ENCODE results near the gene DNAJC7.

DNA sequence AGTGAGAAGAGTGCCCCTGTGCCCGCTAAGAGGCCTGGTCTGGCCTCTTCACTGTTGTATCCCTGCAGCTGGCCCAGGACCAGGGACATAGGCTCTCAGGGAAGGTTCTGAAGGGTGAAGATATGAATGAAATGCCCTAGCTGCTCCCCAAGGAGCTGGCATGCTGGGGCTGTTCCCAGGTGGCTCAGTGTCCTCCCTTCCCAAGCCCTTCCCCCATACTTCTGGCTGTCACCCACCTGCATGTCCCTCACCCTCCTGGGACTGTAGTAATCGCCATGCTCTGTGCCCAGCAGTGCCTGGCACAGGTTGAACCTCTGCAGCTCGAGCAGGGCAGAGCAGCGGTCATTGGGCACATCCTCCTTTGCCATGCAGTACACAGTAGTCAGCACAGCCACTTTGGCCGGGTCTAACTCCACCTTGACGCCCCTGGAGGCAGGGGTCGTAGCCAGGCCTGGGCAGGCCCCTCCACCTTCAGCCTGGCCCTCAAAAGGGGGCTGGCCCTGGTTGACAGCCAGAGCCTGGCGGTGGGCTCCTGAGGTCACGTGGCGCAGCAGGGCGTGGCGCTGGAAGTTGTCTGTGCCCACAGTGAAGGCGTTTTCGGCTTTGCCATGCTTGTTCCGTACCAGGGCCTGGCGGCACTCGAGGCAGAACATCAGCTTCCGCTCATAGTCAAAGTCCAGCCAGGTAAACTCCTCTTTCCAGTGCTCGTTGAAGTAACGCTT is 25.5 kb upstream of the DNAJC7 start:
- TF ChIP-seq, protein P1, sequence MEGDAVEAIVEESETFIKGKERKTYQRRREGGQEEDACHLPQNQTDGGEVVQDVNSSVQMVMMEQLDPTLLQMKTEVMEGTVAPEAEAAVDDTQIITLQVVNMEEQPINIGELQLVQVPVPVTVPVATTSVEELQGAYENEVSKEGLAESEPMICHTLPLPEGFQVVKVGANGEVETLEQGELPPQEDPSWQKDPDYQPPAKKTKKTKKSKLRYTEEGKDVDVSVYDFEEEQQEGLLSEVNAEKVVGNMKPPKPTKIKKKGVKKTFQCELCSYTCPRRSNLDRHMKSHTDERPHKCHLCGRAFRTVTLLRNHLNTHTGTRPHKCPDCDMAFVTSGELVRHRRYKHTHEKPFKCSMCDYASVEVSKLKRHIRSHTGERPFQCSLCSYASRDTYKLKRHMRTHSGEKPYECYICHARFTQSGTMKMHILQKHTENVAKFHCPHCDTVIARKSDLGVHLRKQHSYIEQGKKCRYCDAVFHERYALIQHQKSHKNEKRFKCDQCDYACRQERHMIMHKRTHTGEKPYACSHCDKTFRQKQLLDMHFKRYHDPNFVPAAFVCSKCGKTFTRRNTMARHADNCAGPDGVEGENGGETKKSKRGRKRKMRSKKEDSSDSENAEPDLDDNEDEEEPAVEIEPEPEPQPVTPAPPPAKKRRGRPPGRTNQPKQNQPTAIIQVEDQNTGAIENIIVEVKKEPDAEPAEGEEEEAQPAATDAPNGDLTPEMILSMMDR (IDR thresholded peaks at IDR 0.05; ENCODE audit: low read depth, low read length, poor library complexity, severe bottlenecking) = no peak
- TF ChIP-seq EZH2phosphoT487 (IDR thresholded peaks at IDR 0.05; ENCODE audit: borderline replicate concordance, low read length) = no peak
